H1 (cell line): ENCODE measurements around the gene CMYA5. TPM values are rescaled to one million over a fixed set of nuclear protein-coding genes. Genes with fewer than 3 reads are reported as not detected.
A peak's percentile ranks its signal among the peaks of the same experiment; 100 is the strongest.

Experiments used
- CTCF ChIA-PET: fragments of 300-600 bp; sonication (Branson Sonifier 250); formaldehyde crosslinking; loops from one replicate; lab custom pipeline; 2021; ENCODE audit not compliant: partially characterized antibody; lab: Charles Lee
- POLR2A ChIA-PET: fragments of 300-600 bp; sonication (Branson Sonifier 250); formaldehyde crosslinking; loops from one replicate; lab custom pipeline; 2021; ENCODE audit warnings: inconsistent platforms; ENCODE audit not compliant: partially characterized antibody; lab: Charles Lee
- DNase-seq, 2 experiments: peaks; one replicate each; pipeline versions ENCODE4 v3.0.0 to v3.0.0-alpha.2; 2010 to 2022; ENCODE audit warnings: low spot score in 2 of 2, low read depth in 1 of 2, mixed read lengths in 1 of 2
- FAIRE-seq: peaks from 2 replicates; lab custom pipeline; 2011; peaks lifted over from hg19 to GRCh38; lab: Jason Lieb, UNC
- H2AFZ ChIP-seq: 2 replicates; pipeline ENCODE4 v1.8.1; 2012; ENCODE audit warnings: low read length, inconsistent platforms
- H2AK5ac ChIP-seq: 2 replicates; pipeline ENCODE4 v1.6.1; 2013; ENCODE audit warnings: low read depth, low read length
- H2BK120ac ChIP-seq: replicated peaks from 2 replicates; pipeline ENCODE3; 2013; ENCODE audit warnings: low read depth, low read length, inconsistent platforms
- H2BK12ac ChIP-seq: 2 replicates; pipeline ENCODE4 v1.6.1; 2013; ENCODE audit warnings: low read depth, low read length
- H2BK15ac ChIP-seq: 2 replicates; pipeline ENCODE4 v1.6.1; 2013; ENCODE audit warnings: low read length
- H2BK20ac ChIP-seq: 2 replicates; pipeline ENCODE4 v1.6.1; 2013; ENCODE audit warnings: low read length
- H2BK5ac ChIP-seq: 2 replicates; pipeline ENCODE4 v1.6.1; 2013; ENCODE audit warnings: low read depth, low read length
- H3K14ac ChIP-seq: 2 replicates; pipeline ENCODE4 v1.6.1; 2013; ENCODE audit warnings: inconsistent platforms; ENCODE audit not compliant: insufficient read length
- H3K18ac ChIP-seq: 2 replicates; pipeline ENCODE4 v1.6.1; 2013; ENCODE audit warnings: low read length; ENCODE audit errors: extremely low read depth
- H3K23ac ChIP-seq: 2 replicates; pipeline ENCODE4 v1.6.1; 2013; ENCODE audit warnings: inconsistent platforms; ENCODE audit not compliant: insufficient read length
- H3K23me2 ChIP-seq: 2 replicates; pipeline ENCODE4 v1.6.1; 2013; ENCODE audit warnings: low read depth, low read length
- H3K27ac ChIP-seq: 2 replicates; pipeline ENCODE4 v1.6.1; 2011; ENCODE audit warnings: low read depth, low read length, inconsistent platforms
- H3K27me3 ChIP-seq, 4 experiments: replicated peaks in 1 of 4; 1 replicate in 1 of 4; 2 replicates in 3 of 4; pipeline versions ENCODE4 v1.6.1 to v1.8.1; 2011 to 2013; ENCODE audit warnings: low read length in 3 of 4, mild to moderate bottlenecking in 3 of 4, inconsistent platforms in 2 of 4, mixed read lengths in 2 of 4, moderate library complexity in 1 of 4; ENCODE audit not compliant: control insufficient read depth in 3 of 4, insufficient read depth in 3 of 4; ENCODE audit errors: extremely low read depth in 1 of 4
- H3K36me3 ChIP-seq, 4 experiments: 2 replicates each; pipeline versions ENCODE4 v1.6.1 to v1.8.1; 2011 to 2013; ENCODE audit warnings: mild to moderate bottlenecking in 4 of 4, low read length in 3 of 4, moderate library complexity in 2 of 4, control low read depth in 1 of 4, inconsistent platforms in 1 of 4; ENCODE audit not compliant: insufficient read depth in 4 of 4, control insufficient read depth in 2 of 4
- H3K4ac ChIP-seq: replicated peaks from 2 replicates; pipeline ENCODE3; 2013; ENCODE audit warnings: low read length, low read depth, mixed read lengths, inconsistent platforms; ENCODE audit not compliant: insufficient read length
- H3K4me1 ChIP-seq, 4 experiments: replicated peaks in 1 of 4; 1 replicate in 1 of 4; 2 replicates in 3 of 4; pipeline versions ENCODE4 v1.6.1 to v1.8.1; 2011 to 2013; ENCODE audit warnings: low read length in 3 of 4, inconsistent platforms in 2 of 4, mixed read lengths in 1 of 4; ENCODE audit not compliant: insufficient read depth in 4 of 4, control insufficient read depth in 3 of 4
- H3K4me2 ChIP-seq, 2 experiments: 2 replicates each; pipeline versions ENCODE4 v1.6.1 to v1.8.1; 2011 to 2013; ENCODE audit warnings: low read depth in 2 of 2, low read length in 2 of 2, control low read depth in 1 of 2, inconsistent platforms in 1 of 2, mild to moderate bottlenecking in 1 of 2; ENCODE audit not compliant: insufficient read depth in 1 of 2
- H3K4me3 ChIP-seq, 4 experiments: fragments of 200-600, 300-600 bp in 1 of 4; sonication (generic), shearing (Covaris generic), sonication (Bioruptor Twin) in 1 of 4; 2 replicates each; pipeline versions ENCODE4 v1.5.1 to v1.8.1; 2011 to 2016; ENCODE audit warnings: low read length in 4 of 4, low read depth in 3 of 4, control low read depth in 2 of 4, inconsistent platforms in 2 of 4, mild to moderate bottlenecking in 2 of 4, mixed read lengths in 1 of 4, moderate library complexity in 1 of 4; ENCODE audit not compliant: insufficient read depth in 2 of 4; ENCODE audit errors: extremely low read depth in 1 of 4
- H3K56ac ChIP-seq: replicated peaks from 2 replicates; pipeline ENCODE3; 2013; ENCODE audit warnings: low read depth, mild to moderate bottlenecking, mixed read lengths, low read length, inconsistent platforms; ENCODE audit not compliant: insufficient read length
- H3K79me1 ChIP-seq: 2 replicates; pipeline ENCODE4 v1.6.1; 2013; ENCODE audit warnings: low read depth, low read length, control low read depth
- H3K79me2 ChIP-seq, 2 experiments: 2 replicates each; pipeline versions ENCODE4 v1.6.1 to v1.8.1; 2012 to 2013; ENCODE audit warnings: low read length in 2 of 2, mild to moderate bottlenecking in 2 of 2, inconsistent platforms in 1 of 2; ENCODE audit not compliant: insufficient read depth in 2 of 2, control insufficient read depth in 1 of 2
- H3K9ac ChIP-seq, 4 experiments: replicated peaks in 1 of 4; 1 replicate in 1 of 4; 2 replicates in 3 of 4; pipeline versions ENCODE4 v1.6.1 to v1.8.1; 2011 to 2013; ENCODE audit warnings: low read depth in 3 of 4, low read length in 3 of 4, control low read depth in 2 of 4, mild to moderate bottlenecking in 2 of 4, moderate library complexity in 2 of 4, inconsistent platforms in 1 of 4; ENCODE audit errors: extremely low read depth in 1 of 4
- H3K9me3 ChIP-seq, 2 experiments: 2 replicates each; pipeline versions ENCODE4 v1.6.1 to v1.8.1; 2012 to 2013; ENCODE audit warnings: mild to moderate bottlenecking in 2 of 2, moderate library complexity in 2 of 2, control low read depth in 1 of 2, inconsistent platforms in 1 of 2, low read depth in 1 of 2, low read length in 1 of 2, mixed read lengths in 1 of 2; ENCODE audit not compliant: insufficient read depth in 2 of 2
- H4K20me1 ChIP-seq, 2 experiments: replicated peaks in 1 of 2; 2 replicates each; pipeline versions ENCODE3 to v1.8.1; 2011 to 2013; ENCODE audit warnings: inconsistent platforms in 2 of 2, low read length in 2 of 2, mild to moderate bottlenecking in 1 of 2; ENCODE audit not compliant: insufficient read depth in 2 of 2, control insufficient read depth in 1 of 2
- H4K5ac ChIP-seq: 2 replicates; pipeline ENCODE4 v1.6.1; 2013; ENCODE audit warnings: low read length, low read depth, mixed read lengths, inconsistent platforms; ENCODE audit not compliant: insufficient read length
- H4K8ac ChIP-seq: 2 replicates; pipeline ENCODE4 v1.8.0; 2013; ENCODE audit warnings: mild to moderate bottlenecking, moderate library complexity, low read length, inconsistent platforms; ENCODE audit not compliant: insufficient read depth; ENCODE audit errors: extremely low read depth
- H4K91ac ChIP-seq: replicated peaks from 2 replicates; pipeline ENCODE3; 2013; ENCODE audit warnings: low read length, mixed read lengths, inconsistent platforms; ENCODE audit not compliant: insufficient read length
- BCL11A ChIP-seq, 2 experiments: IDR thresholded peaks; one replicate each; pipeline ENCODE4 v1.6.1; 2011; ENCODE audit warnings: low read depth in 2 of 2, low read length in 2 of 2, mild to moderate bottlenecking in 2 of 2
- TCF12 ChIP-seq: IDR thresholded peaks from 2 replicates; pipeline ENCODE4 v1.6.1; 2011; ENCODE audit warnings: low read depth, mild to moderate bottlenecking, low read length
- USF2 ChIP-seq: IDR thresholded peaks from 2 replicates; pipeline ENCODE4 v1.6.1; 2011; ENCODE audit warnings: low read length, improper control_type of control experiment
- WGBS, 2 experiments: shearing (Covaris generic) in 1 of 2; methylation state at CpG; one replicate each; pipeline versions ENCODE4 v1.1.6 to v1.1.7; 2013 to 2015; ENCODE audit warnings: low lambda C conversion rate in 2 of 2, mixed read lengths in 2 of 2, inconsistent platforms in 1 of 2, low coverage in 1 of 2, missing lambda C conversion rate in 1 of 2; ENCODE audit not compliant: insufficient replicate concordance in 2 of 2, insufficient coverage in 1 of 2, insufficient read length in 1 of 2; ENCODE audit errors: extremely low coverage in 1 of 2, missing lambda C conversion rate in 1 of 2; 5-methylcytosine and 5-hydroxymethylcytosine counted together
- polyA plus RNA-seq, 7 experiments: library from polyadenylated mRNA; depleted of rRNA in 3 of 7; stranded (reverse) in 5 of 7; unstranded in 2 of 7; fragments of >200 nt in 5 of 7; fragments of 200-250 nt in 2 of 7; gene quantifications; 1 replicate in 5 of 7; 2 replicates in 1 of 7; 4 replicates in 1 of 7; pipeline versions ENCODE4 v1.2.1 to v1.2.3, GENCODE V29; 2011 to 2013; ENCODE audit warnings: missing spikeins in 2 of 7, mixed read lengths in 2 of 7
- total RNA-seq: library from RNA; stranded (reverse); fragmentation: NEBNext Ultra II Directional; extraction: Animal tissue kit (Norgen Biotek cat#: 25700); gene quantifications from 2 replicates; pipeline ENCODE4 v1.2.1, GENCODE V29; 2021
- TF ChIP-seq, protein P1 (sequence below): IDR thresholded peaks from 2 replicates; pipeline ENCODE4 v1.6.1; 2012; ENCODE audit warnings: inconsistent platforms

The CMYA5 gene
- total and polyA plus RNA-seq, 2 of the 8 experiments (the other 6 are each of a cell fraction or from before 2014, with no cell fraction given): 0.88 to 0.95 TPM

DNA sequence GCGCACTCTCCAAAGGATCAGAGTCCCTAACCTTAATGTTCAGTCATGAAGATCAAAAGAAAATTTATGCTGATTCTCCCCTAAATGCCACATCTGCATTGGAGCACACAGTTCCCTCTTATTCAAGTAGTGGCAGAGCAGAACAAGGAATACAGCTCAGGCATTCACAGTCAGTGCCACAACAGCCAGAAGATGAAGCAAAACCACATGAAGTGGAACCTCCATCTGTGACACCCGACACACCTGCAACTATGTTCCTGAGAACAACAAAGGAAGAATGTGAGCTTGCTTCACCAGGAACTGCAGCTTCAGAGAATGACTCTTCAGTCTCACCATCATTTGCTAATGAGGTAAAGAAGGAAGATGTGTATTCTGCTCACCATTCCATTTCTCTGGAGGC lies 40.0 kb downstream of the CMYA5 start:
- Histone ChIP-seq H3K9me3 (no peaks in the 10 kb centered on the region), H2BK20ac (no peak overlapping the region), H3K18ac (no peak overlapping the region), H3K4me1 (no peaks in the 10 kb centered on the region), H3K4me2 (no peak overlapping the region), H3K56ac (no peak overlapping the region), H3K4ac (no peak overlapping the region), H3K23ac (no peak overlapping the region), H2AK5ac (0 out of 2 replicates have a peak overlapping the region, but pooled peaks have one; percentile 59), H3K23me2 (no peaks in the 10 kb centered on the region), H3K27ac (no peak overlapping the region), H4K5ac (no peak overlapping the region), H4K91ac (no peak overlapping the region), H2BK5ac (no peak overlapping the region), H2BK15ac (no peak overlapping the region), H4K20me1 (no peaks in the 10 kb centered on the region), H2AFZ (no peak overlapping the region), H3K27me3 (no peaks in the 10 kb centered on the region), H2BK12ac (no peak overlapping the region), H3K4me3 (no peak overlapping the region), H3K36me3 (no peaks in the 10 kb centered on the region), H3K79me1 (no peaks in the 10 kb centered on the region), H3K9ac (no peak overlapping the region), H3K79me2 (no peaks in the 10 kb centered on the region), H3K14ac (no peak overlapping the region), H4K8ac (no peak overlapping the region), H2BK120ac (no peak overlapping the region)
- POLR2A ChIA-PET: no interaction called here
- FAIRE-seq (no peak), DNase-seq (no peak)
- CTCF ChIA-PET: no interaction called here
- no peak for TF ChIP-seq USF2
- TF ChIP-seq BCL11A (IDR thresholded peaks at IDR 0.05; ENCODE audit: low read depth in 2 of 2, low read length in 2 of 2): no peak
- TF ChIP-seq TCF12: no peak
- TF ChIP-seq, protein P1, sequence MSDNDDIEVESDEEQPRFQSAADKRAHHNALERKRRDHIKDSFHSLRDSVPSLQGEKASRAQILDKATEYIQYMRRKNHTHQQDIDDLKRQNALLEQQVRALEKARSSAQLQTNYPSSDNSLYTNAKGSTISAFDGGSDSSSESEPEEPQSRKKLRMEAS: no peak
- 97% methylated on average over 2 of the region's 2 CpGs; no CpG with 5 or more reads in 1 of the 2 experiments for WGBS, 2 experiments
